GM18858 (cell line): ENCODE results near the gene CP.
A peak's percentile ranks its signal among the peaks of the same experiment; 100 is the strongest.
"Not testable (repeated sequence)": the region's sequence is repeated elsewhere in the genome, so short reads cannot be mapped to it uniquely, and the experiment has no call there.

Experiments used
- ATAC-seq: cut with Tn5 transposase; IDR thresholded peaks from one replicate; pipeline ENCODE4 v1.9.1; 2021; ENCODE audit not compliant: unreplicated experiment

CP gene

DNA sequence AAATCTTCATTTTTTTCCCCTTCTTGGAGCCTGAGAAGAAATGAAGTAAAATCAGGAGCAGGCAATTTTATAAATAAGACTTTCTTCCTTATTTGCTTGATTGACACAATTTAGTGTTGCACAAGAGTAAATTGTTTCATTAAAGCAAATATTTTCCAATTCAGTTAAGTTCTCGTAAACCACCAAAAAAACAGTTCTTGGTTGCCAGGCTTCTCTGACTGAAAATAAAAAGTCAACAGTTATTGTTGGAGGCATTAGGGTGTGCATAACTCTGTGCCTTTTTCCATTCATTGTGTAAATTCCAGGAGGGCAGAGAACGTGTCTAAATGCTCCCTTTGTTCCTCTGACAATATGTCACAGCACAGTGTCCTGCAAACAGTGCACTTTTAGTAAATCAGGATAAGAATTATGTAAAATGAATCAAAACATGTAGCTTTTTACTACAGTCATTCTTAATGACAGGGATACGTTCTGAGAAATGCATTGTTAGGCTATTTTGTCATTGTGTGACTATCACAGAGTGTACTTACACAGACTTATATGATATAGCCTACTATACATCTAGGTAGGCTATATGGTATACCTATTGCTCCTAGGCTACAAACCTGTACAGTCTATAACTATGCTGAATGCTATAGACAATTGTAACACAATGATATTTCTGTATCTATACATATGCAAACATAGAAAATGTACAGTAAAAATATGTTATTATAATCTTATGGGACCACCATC is at the start of gene CP:
Gene CP (minus strand): TSS at position 47 of the 735 bp plus-strand sequence. CDS start 37 bp downstream, at position 10.
- ATAC-seq: no peak

- ATAC-seq: no peak
Measured at GRCh38 chr3:149270180-149270579, 48.6 kb upstream of the CP start.

GRCh38 chr3:149269687-149270086 is 48.1 kb upstream of the CP start:
- no peak for ATAC-seq

GRCh38 chr3:149267565-149267964 is 45.9 kb upstream of the CP start:
- ATAC-seq: peak; percentile 72

- ATAC-seq: no peak
Measured at GRCh38 chr3:149266736-149267135, 45.1 kb upstream of the CP start.

GRCh38 chr3:149263856-149264255 is 42.2 kb upstream of the CP start:
- ATAC-seq: no peak

DNA sequence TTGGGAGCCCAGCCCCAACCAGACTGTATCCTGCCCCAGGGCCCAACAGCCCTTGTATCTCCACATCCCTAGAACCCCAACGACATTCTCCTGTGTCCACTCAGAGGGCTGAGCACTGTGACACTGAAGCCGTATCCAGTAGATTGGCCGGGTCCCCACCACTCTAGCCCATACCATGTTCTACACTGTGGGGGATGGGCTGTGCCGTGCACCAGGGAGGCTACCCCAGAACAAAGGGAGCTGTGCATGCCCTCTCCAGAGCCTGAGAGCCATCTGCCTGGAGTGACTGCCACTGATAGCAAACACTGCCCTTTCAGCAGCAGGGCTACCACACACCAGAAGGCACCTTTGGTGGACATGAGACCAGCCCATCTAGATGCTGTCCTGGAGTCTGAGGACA is 37.1 kb upstream of the CP start:
- ATAC-seq: no peak

DNA sequence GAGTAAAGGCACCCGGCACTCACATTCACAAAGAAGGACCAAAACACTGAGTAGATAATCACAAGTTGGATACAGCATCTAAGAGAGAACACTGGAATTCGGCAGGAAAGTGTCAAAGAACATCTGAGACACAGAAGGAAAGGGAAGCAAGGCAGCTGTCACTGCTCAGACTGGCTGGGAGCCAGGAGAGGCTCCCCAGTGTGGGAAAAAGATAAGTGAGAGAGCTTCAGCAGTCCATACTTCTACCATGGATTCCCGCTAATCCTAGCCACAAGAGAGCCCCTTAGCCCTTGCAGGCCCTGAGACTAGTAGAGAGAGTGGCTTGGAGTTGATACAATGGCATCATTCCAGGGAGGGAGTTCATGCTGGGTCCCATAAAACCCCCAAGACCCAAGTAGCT is 36.7 kb upstream of the CP start:
- no peak for ATAC-seq

DNA sequence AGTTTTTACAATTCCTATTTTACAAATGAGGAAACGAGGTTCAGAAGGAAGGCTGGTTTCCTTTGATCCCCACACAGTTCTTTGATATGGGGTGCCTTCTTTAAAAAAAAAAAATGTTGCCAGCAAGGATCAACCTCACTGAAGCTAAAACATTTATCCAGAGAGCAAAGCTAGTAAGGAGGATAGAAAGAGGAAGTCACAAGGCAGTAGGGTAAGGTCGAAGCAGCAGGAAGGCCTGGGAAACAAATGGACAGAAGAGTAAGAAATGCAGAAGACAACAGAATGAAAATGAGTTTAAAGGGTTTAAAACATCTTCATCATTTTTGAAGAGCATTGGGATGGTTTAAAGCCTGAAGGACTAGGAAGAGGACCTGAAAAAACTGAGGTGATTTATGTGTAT is 30.6 kb upstream of the CP start:
- ATAC-seq: no peak

DNA sequence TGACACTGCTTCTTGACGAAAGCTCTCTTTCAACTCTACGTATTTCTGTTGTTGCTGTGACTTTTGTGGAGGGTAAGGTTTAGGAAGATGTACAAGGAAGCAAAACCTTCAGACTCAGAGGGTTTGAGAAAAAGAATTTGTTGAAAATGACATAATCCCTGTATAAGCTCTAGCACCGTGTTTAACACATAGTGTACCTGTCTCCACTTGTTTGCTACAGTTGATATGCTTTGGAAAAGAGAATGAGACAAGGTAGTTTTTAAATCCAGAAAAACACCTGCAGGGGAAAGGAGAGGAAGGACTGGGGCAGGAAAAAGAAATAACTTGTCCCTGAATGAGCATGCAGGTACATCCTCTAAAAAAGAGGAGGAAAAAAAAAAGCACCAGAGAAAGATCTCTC is 29.6 kb upstream of the CP start:
- no peak for ATAC-seq

DNA sequence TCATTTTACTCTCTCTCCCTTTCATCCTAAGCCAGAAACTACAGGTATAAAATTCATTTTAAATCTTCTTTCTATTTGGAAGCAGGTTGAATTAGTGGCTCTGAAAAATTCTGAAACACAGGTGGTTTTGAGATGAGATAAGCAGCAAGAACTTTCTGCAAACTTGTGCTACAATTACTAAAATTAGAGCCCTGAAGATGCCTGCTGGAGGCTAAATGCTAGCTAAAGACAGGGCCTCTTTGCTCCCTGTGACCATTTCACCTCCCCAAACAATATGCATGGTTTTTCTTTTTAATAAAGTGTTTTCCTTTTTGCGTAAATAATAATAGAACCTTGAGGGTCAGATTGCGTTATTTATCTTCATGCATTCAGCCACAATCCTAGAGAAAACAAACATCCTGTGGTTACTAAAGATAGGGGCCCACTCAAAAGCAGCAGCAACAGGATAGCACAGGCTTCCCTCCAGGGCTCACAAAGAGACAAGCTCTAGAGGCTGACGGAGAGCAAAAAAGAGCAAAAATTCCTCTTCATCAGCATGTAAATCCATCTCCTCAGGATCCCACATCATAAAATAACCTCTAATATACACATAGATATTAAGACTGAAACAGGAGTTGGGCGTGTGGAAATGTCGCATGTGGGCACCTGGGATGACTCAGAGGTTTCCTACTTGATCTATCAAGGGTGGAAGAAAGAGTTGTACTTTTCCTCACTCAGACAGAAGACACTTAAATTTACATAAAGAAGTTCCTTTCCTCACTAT is 26.5 kb upstream of the CP start:
- ATAC-seq: peak; percentile 44

DNA sequence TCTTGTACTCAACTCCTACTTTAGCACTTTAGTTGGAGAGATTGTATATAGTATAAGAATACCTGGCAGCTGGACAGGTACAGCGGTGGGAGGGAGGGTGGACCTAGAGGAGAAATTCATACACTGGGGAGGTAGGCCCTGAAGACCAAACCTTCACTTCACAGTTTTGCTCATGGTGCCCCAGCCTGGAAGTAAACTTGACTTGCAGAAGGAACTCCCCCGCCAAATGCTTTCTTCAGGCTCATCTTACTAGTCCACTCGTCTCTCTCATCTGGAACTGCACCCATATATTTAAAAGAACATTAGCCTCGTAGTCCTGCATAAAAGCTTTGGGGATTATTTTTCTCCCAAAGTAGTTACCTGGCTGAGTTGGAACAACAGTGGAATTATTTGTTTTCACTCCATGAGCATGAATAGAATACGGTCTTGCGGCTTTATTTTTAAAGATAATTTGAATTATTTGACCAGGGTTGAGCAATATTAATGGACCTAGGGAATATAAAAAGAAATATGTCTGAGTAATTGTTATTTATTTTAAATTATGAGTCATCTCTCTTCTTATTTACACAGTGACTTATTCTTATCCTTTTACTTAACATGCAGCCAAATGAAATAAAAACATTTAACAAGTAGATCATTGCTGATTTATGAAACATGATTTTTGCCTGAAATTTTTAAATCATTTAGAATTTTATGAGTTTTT is 25.5 kb upstream of the CP start:
- no peak for ATAC-seq

- ATAC-seq: peak; percentile 79
Measured at GRCh38 chr3:149245738-149246451, 24.3 kb upstream of the CP start.

DNA sequence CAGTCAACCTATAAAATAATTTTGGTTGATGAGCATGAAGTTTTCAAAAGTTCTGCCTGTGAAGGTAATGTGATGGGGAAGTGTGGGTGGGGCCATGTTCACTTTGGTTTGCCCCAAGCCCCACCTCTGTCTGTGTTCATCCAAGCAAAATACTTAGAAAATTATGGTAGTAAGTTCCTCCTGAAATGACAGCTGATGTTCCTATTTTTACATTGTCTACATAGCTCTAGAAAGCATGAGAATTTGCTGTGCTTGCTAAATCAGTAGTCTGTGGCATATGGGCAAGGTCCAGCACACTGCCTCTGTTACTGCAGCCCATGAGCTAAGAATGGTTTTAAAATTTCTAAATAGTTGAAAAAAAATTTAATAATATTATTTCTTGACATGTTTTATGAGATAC is 21.9 kb upstream of the CP start:
- ATAC-seq: peak; percentile 34

DNA sequence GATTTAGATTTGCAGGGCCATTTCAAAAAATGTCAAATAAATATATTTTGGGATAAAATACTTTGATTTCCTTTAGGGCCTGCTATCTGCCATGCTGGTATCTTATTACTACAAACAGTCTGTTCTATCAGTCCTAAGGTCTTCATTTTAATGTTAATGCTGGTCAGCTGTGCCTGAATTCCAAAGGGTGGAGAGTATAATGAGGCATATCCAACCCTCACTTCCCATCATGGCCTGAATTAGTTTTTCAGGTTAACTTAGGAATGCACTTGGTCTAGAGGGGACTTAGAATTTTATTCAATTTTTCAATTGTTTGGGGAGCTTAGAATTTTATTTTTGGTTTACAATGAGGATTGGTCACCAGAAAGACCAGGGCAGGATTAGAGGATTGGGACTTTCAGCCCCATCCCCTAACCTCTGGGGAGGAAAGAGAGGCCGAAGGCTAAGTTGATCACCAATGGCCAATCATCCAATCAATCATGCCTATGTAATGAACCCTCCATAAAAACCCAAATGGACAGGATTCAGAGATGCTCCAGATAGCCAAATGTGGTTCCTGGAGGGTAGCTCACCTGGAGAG is 17.8 kb upstream of the CP start:
- ATAC-seq: no peak

DNA sequence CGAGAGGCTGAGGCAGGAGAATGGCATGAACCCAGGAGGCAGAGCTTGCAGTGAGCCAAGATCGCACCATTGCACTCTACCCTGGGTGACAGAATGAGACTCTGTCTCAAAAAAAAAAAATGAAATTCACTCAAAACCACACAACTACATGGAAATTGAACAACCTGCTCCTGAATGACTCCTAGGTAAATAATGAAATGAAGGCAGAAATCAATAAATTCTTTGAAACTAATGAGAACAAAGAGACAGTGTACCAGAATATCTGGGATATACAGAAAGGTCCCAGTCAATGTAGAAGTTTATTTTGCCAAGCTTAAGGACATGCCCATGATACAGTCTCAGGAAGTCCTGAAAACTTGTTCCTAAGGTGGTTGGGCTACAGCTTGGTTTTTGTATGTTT is 16.6 kb upstream of the CP start:
- not testable (repeated sequence) for ATAC-seq

DNA sequence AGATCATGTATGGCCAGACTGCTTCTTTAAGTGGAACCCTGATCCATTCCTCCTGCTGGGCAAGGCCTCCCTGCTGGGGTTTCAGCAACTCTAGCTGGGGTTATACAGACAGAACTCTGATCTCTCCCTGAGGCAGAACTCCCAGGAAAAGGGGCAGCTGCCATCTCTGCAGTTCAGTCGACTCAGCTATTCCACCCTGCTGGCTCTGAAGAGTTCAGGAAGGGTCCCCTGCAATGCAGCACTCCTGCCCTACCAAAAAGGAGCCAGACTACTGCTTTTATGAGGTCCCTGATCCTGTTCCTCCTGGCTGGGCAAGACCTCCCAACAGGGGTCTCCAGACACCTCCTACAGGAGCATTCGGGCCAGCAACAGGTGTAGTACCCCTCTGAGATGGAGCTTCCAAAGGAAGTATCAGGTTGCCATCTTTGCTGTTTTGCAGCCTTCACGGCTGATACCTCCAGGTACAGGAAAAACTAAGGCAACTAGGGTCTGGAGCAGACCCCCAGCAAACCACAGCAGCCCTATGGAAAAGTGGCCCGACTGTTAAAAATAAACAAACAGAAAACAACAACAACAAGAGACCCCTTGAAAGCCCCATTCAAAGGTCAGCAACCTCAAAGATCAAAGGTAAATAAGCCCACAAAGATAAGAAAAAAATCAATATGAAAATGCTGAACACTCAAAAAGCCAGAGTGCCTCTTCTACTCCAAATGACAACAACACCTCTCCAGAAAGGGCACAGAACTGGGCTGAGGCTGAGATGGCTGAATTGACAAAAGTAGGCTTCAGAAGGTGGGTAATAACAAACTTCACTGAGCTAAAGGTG is 14.2 kb upstream of the CP start:
- ATAC-seq: no peak

DNA sequence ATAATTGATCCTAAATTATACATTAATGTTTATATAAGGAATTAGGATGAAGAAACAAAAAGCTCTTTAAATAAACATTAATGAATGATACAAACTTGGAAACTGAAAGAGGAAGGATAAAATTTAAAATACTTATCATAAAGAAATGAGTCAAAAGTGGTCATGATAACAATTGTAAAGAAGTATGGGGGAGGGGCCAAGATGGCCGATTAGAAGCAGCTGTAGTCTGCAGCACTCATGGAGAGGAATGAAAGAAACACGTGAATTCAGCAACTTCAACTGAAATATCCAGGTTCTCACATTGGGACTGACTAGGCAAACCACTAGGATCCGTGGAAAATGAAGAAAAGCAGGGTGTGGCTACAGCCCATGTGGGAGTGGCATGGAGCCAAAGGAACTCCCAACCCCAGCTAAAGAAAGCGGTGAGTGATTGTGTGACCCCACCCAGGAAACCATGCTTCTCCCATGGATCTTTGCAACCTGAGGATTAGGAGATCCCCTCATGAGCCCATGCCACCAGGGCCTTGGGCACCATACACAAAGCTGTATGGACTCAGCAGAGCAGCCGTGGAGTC is 13.1 kb upstream of the CP start:
- ATAC-seq: no peak

DNA sequence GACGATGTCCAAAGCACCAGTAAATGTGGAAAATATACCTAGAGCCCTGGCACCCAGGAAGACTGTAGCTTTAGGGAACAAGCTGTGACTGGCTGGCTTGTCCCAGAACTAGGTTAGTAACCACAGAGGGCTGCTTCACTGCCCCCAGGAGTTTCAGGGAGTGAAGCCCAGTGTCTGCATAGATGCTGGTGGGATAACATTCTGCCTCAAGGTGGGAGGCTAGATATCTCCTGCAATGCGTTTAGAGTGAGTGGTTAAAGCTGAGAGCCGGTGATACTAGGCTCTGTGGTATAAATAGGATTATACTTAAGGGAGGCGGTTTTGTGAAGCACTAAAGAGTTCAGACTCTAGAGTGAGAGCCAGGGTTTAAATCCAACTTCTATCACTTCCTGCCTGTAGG is 11.7 kb upstream of the CP start:
- no peak for ATAC-seq

DNA sequence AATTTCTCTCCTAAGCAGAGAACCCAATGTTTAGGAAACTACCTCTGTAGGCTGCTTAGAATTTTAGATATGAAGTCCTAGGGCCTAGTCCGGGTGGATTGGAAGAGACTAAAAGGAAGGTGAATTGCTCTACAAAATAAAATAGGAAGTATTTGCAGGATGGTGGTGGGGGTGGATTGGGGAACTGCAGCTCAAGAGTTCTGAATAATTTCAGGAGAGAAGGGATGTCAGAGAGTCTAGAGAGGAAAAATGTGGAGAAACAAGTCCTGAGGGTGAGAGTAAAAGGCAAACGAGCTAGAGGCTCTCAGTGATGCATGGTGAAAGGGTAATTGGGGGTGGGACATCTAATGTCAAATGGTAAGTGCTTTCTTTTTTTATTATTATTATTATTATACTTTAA is 10.2 kb upstream of the CP start:
- no peak for ATAC-seq
